ENCODE results near the gene TDRD12.
A peak's percentile ranks its signal among the peaks of the same experiment; 100 is the strongest.

- peak; percentile 8; the same call in 1 of the 2 replicates for TF ChIP-seq CTCF (IDR thresholded peaks at IDR 0.05)
- TF ChIP-seq ZFX (IDR thresholded peaks at IDR 0.05; ENCODE audit: borderline replicate concordance) = no peak
These were observed 43.2 kb upstream of the TDRD12 start for GRCh38 chr19:32676186-32676894.
